H9 (cell line): ENCODE results near the gene LHFPL6. TPM values are rescaled to one million over a fixed set of nuclear protein-coding genes. Genes with fewer than 3 reads are reported as not detected.

ENCODE experiments used
- DNase-seq: peaks from one replicate; pipeline ENCODE4 v3.0.0-alpha.2; 2017
- H2AFZ ChIP-seq: one replicate; pipeline ENCODE4 v1.6.1; 2013; ENCODE audit warnings: mild to moderate bottlenecking, low read length, control low read depth, moderate library complexity
- H2AK5ac ChIP-seq: 2 replicates; pipeline ENCODE4 v1.6.1; 2013; ENCODE audit warnings: low read length, control low read depth, mixed read lengths; ENCODE audit not compliant: insufficient read length
- H2BK120ac ChIP-seq: one replicate; pipeline ENCODE4 v1.6.1; 2013; ENCODE audit warnings: low read depth, mild to moderate bottlenecking, low read length, control low read depth, inconsistent platforms; ENCODE audit not compliant: poor library complexity, severe bottlenecking
- H2BK12ac ChIP-seq: 2 replicates; pipeline ENCODE4 v1.6.1; 2013; ENCODE audit warnings: low read length, control low read depth, mixed read lengths, low read depth; ENCODE audit not compliant: insufficient read length
- H2BK15ac ChIP-seq: 2 replicates; pipeline ENCODE4 v1.6.1; 2013; ENCODE audit warnings: low read depth, low read length, control low read depth
- H2BK20ac ChIP-seq: one replicate; pipeline ENCODE4 v1.6.1; 2013; ENCODE audit warnings: low read depth, mild to moderate bottlenecking, low read length, control low read depth, inconsistent platforms; ENCODE audit not compliant: poor library complexity, severe bottlenecking
- H2BK5ac ChIP-seq: 2 replicates; pipeline ENCODE4 v1.6.1; 2013; ENCODE audit warnings: low read length, control low read depth, mixed read lengths; ENCODE audit not compliant: insufficient read length
- H3K14ac ChIP-seq: 2 replicates; pipeline ENCODE4 v1.6.1; 2013; ENCODE audit warnings: low read length, control low read depth; ENCODE audit not compliant: insufficient read depth
- H3K18ac ChIP-seq: 2 replicates; pipeline ENCODE4 v1.6.1; 2013; ENCODE audit warnings: low read depth, mild to moderate bottlenecking, mixed read lengths, low read length, control low read depth; ENCODE audit not compliant: insufficient read length
- H3K23ac ChIP-seq: 2 replicates; pipeline ENCODE4 v1.6.1; 2013; ENCODE audit warnings: low read length, control low read depth, mixed read lengths, low read depth; ENCODE audit not compliant: insufficient read length
- H3K23me2 ChIP-seq: 2 replicates; pipeline ENCODE4 v1.6.1; 2013; ENCODE audit warnings: low read depth, mild to moderate bottlenecking, mixed read lengths, low read length, control low read depth; ENCODE audit not compliant: insufficient read length, poor library complexity, severe bottlenecking
- H3K27ac ChIP-seq: 2 replicates; pipeline ENCODE4 v1.5.1; 2013; ENCODE audit warnings: low read length, control low read depth, mixed read lengths, low read depth; ENCODE audit not compliant: insufficient read length
- H3K27me3 ChIP-seq: 2 replicates; pipeline ENCODE4 v1.6.1; 2013; ENCODE audit warnings: low read length, control low read depth, inconsistent platforms; ENCODE audit not compliant: insufficient read depth
- H3K4ac ChIP-seq: 2 replicates; pipeline ENCODE4 v1.6.1; 2013; ENCODE audit warnings: low read depth, mild to moderate bottlenecking, control low read depth, inconsistent platforms, low read length, moderate library complexity
- H3K4me1 ChIP-seq: 2 replicates; pipeline ENCODE4 v1.6.1; 2013; ENCODE audit warnings: low read length, control low read depth, inconsistent platforms; ENCODE audit not compliant: insufficient read depth
- H3K4me2 ChIP-seq: 2 replicates; pipeline ENCODE4 v1.6.1; 2013; ENCODE audit warnings: low read length, control low read depth, mixed read lengths; ENCODE audit not compliant: insufficient read length, insufficient read depth
- H3K56ac ChIP-seq: 2 replicates; pipeline ENCODE4 v1.6.1; 2013; ENCODE audit warnings: low read depth, mild to moderate bottlenecking, mixed read lengths, low read length, control low read depth; ENCODE audit not compliant: insufficient read length
- H3K79me1 ChIP-seq: 2 replicates; pipeline ENCODE4 v1.6.1; 2013; ENCODE audit warnings: low read depth, mild to moderate bottlenecking, moderate library complexity, low read length, control low read depth, inconsistent platforms; ENCODE audit not compliant: insufficient read depth, poor library complexity, severe bottlenecking
- H3K79me2 ChIP-seq: 2 replicates; pipeline ENCODE4 v1.6.1; 2013; ENCODE audit warnings: low read length, control low read depth, inconsistent platforms; ENCODE audit not compliant: insufficient read depth
- H3K9ac ChIP-seq: 2 replicates; pipeline ENCODE4 v1.6.1; 2013; ENCODE audit warnings: low read length, control low read depth, mixed read lengths; ENCODE audit not compliant: insufficient read length; ENCODE audit errors: extremely low read depth
- H3K9me3 ChIP-seq: one replicate; pipeline ENCODE4 v1.6.1; 2013; ENCODE audit warnings: low read depth, low read length, inconsistent platforms; ENCODE audit not compliant: control insufficient read depth
- H3T11ph ChIP-seq: one replicate; pipeline ENCODE4 v1.6.1; 2013; ENCODE audit warnings: mild to moderate bottlenecking, low read length, control low read depth, inconsistent platforms
- H4K20me1 ChIP-seq: one replicate; pipeline ENCODE4 v1.6.1; 2013; ENCODE audit not compliant: control insufficient read depth, insufficient read length, insufficient read depth
- H4K5ac ChIP-seq: 2 replicates; pipeline ENCODE4 v1.6.1; 2013; ENCODE audit warnings: low read depth, mild to moderate bottlenecking, mixed read lengths, low read length, control low read depth; ENCODE audit not compliant: insufficient read length
- H4K8ac ChIP-seq: replicated peaks from 2 replicates; pipeline ENCODE4 v1.6.1; 2013; ENCODE audit warnings: low read length, control low read depth, mixed read lengths, low read depth; ENCODE audit not compliant: insufficient read length
- H4K91ac ChIP-seq: 2 replicates; pipeline ENCODE4 v1.6.1; 2013; ENCODE audit warnings: low read depth, mild to moderate bottlenecking, moderate library complexity, mixed read lengths, low read length, control low read depth; ENCODE audit not compliant: insufficient read length
- H3K27ac Mint-ChIP-seq, 3 experiments: 2 replicates in 2 of 3; 3 replicates in 1 of 3; pipeline ENCODE4 v1.8.0; 2020 to 2021; ENCODE audit warnings: mixed read lengths in 3 of 3, mild to moderate bottlenecking in 1 of 3, moderate library complexity in 1 of 3
- H3K27me3 Mint-ChIP-seq: 2 replicates; pipeline ENCODE4 v1.8.0; 2021; ENCODE audit warnings: low read depth, mild to moderate bottlenecking, moderate library complexity, mixed read lengths
- H3K36me3 Mint-ChIP-seq, 3 experiments: 2 replicates in 2 of 3; 3 replicates in 1 of 3; pipeline ENCODE4 v1.8.0; 2020 to 2021; ENCODE audit warnings: low read depth in 3 of 3, mixed read lengths in 3 of 3; ENCODE audit not compliant: insufficient read depth in 1 of 3
- H3K4me1 Mint-ChIP-seq, 2 experiments: 2 replicates each; pipeline ENCODE4 v1.8.0; 2020; ENCODE audit warnings: mixed read lengths in 2 of 2
- H3K4me3 Mint-ChIP-seq, 2 experiments: 2 replicates in 1 of 2; 3 replicates in 1 of 2; pipeline ENCODE4 v1.8.0; 2020 to 2021; ENCODE audit warnings: mild to moderate bottlenecking in 2 of 2, mixed read lengths in 2 of 2, moderate library complexity in 1 of 2
- H3K9me3 Mint-ChIP-seq, 2 experiments: 2 replicates in 1 of 2; 3 replicates in 1 of 2; pipeline ENCODE4 v1.8.0; 2020; ENCODE audit warnings: mild to moderate bottlenecking in 2 of 2, mixed read lengths in 2 of 2, moderate library complexity in 1 of 2
- WGBS: extraction: QIAGEN DNeasy Blood & Tissue Kit; methylation state at CpG from one replicate; pipeline ENCODE4 v1.1.7; 2013; ENCODE audit warnings: missing lambda C conversion rate, low lambda C conversion rate, mixed read lengths; ENCODE audit not compliant: insufficient read length; ENCODE audit errors: extremely low coverage; 5-methylcytosine and 5-hydroxymethylcytosine counted together
- total RNA-seq: library from RNA; stranded (reverse); gene quantifications from 2 replicates; pipeline ENCODE4 v1.2.1, GENCODE V29; 2021
- TF ChIP-seq, protein P1 (sequence below): fragments of 200-600 bp; sonication (generic); conservative IDR thresholded peaks from 3 replicates; pipeline ENCODE4 v1.8.0; 2021; ENCODE audit warnings: antibody characterized with exemption, mild to moderate bottlenecking

Gene LHFPL6
- total RNA-seq, 1 experiment from 2014 or later: 3.5 TPM

DNA sequence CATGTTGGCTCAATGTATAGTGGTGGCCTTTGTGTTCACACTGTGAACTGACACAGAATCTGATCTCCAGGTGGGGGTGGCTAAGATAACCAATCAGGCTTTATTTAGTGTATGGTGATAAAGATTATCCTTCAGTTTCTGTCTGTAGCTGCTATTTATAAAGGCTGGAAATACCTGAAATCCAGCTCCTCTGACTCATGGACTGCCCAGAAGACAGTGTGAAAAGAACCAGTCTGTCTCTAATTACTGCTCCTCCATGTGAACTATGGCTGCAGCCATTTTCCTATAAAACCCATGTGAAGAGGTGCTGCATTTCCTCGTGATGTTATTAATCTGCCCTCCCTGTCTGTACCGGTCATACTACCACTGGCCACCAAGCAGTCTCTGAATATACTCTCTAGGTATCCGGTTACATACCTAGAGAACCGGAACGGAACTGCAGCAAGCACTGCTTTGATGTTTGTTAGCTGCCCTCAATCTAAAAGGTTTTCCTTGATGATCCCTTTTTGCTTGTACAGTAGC is 238.0 kb downstream of the LHFPL6 start:
- H2AK5ac ChIP-seq: no peak overlapping the region
- no peak overlapping the region for H3K27ac ChIP-seq
- no peak overlapping the region for H2BK5ac ChIP-seq
- H3K4ac ChIP-seq: no peak overlapping the region
- no peaks in the 10 kb centered on the region for H3K4me1 ChIP-seq
- Mint-ChIP-seq H3K4me3 (no peak overlapping the region), H3K4me1 (peaks cover 16 to 17% of the 10 kb centered on the region in 2 experiments), H3K9me3 (no peaks in the 10 kb centered on the region; a peak in 1 of 5 replicates), H3K36me3 (no peaks in the 10 kb centered on the region; a peak in 1 of 7 replicates), H3K27ac (no peak overlapping the region), H3K27me3 (peaks cover 75% of the 10 kb centered on the region)
- H4K8ac ChIP-seq: no peak overlapping the region
- no peak overlapping the region for H2AFZ ChIP-seq
- H2BK15ac ChIP-seq: no peak overlapping the region
- no peak overlapping the region for H3K18ac ChIP-seq
- H3K23me2 ChIP-seq: no peaks in the 10 kb centered on the region
- no peaks in the 10 kb centered on the region for H3K79me2 ChIP-seq
- H3K14ac ChIP-seq: no peak overlapping the region
- no peak overlapping the region for H3K4me2 ChIP-seq
- H4K91ac ChIP-seq: no peak overlapping the region
- DNase-seq: no peak
- no peak overlapping the region for H2BK12ac ChIP-seq
- TF ChIP-seq, protein P1, sequence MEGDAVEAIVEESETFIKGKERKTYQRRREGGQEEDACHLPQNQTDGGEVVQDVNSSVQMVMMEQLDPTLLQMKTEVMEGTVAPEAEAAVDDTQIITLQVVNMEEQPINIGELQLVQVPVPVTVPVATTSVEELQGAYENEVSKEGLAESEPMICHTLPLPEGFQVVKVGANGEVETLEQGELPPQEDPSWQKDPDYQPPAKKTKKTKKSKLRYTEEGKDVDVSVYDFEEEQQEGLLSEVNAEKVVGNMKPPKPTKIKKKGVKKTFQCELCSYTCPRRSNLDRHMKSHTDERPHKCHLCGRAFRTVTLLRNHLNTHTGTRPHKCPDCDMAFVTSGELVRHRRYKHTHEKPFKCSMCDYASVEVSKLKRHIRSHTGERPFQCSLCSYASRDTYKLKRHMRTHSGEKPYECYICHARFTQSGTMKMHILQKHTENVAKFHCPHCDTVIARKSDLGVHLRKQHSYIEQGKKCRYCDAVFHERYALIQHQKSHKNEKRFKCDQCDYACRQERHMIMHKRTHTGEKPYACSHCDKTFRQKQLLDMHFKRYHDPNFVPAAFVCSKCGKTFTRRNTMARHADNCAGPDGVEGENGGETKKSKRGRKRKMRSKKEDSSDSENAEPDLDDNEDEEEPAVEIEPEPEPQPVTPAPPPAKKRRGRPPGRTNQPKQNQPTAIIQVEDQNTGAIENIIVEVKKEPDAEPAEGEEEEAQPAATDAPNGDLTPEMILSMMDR: 0 out of 3 replicates have a peak, but pooled peaks have one; percentile 27
- H3K23ac ChIP-seq: no peak overlapping the region
- H2BK120ac ChIP-seq: no peak overlapping the region
- H4K20me1 ChIP-seq: no peaks in the 10 kb centered on the region
- no peak overlapping the region for H4K5ac ChIP-seq
- H3T11ph ChIP-seq: no peak overlapping the region
- no peak overlapping the region for H3K9ac ChIP-seq
- H2BK20ac ChIP-seq: no peak overlapping the region
- no peak overlapping the region for H3K56ac ChIP-seq
- no peaks in the 10 kb centered on the region for H3K27me3 ChIP-seq
- WGBS: no CpG with 5 or more reads among the region's 5 CpGs
- no peaks in the 10 kb centered on the region for H3K9me3 ChIP-seq
- no peaks in the 10 kb centered on the region for H3K79me1 ChIP-seq
